ENCODE measurements around the gene HAUS6. TPM values are rescaled to one million over a fixed set of nuclear protein-coding genes. Genes with fewer than 3 reads are reported as not detected.
"Not testable (repeated sequence)": the region's sequence is repeated elsewhere in the genome, so short reads cannot be mapped to it uniquely, and the experiment has no call there.

The HAUS6 gene
- total and polyA plus RNA-seq, 3 donors from 2014 or later, result 21.9 to 35.7 (median 30.4) TPM

- Histone ChIP-seq H3K9me3 (no peaks in the 10 kb centered on the region), H3K36me3 (ENCODE audit: low read depth, missing control alignments) (no peaks in the 10 kb centered on the region), H3K27me3 (no peaks in the 10 kb centered on the region), H3K27ac (no peak overlapping the region), H3K4me1 (no peaks in the 10 kb centered on the region), H3K4me3 (no peak overlapping the region)
- TF ChIP-seq POLR2A (IDR thresholded peaks at IDR 0.05) (no peak), CTCF (IDR thresholded peaks at IDR 0.05) (no peak)
- DNase-seq, result no peak
- intact Hi-C loops (cut with DNase I; ENCODE audit: low total_unique reads), result no loop called here
- WGBS, 2 donors, result 93 to 95% methylated on average over 3 of the region's 3 CpGs
These were observed 12.1 kb upstream of the HAUS6 start for GRCh38 chr9:19114680-19115270.

DNA sequence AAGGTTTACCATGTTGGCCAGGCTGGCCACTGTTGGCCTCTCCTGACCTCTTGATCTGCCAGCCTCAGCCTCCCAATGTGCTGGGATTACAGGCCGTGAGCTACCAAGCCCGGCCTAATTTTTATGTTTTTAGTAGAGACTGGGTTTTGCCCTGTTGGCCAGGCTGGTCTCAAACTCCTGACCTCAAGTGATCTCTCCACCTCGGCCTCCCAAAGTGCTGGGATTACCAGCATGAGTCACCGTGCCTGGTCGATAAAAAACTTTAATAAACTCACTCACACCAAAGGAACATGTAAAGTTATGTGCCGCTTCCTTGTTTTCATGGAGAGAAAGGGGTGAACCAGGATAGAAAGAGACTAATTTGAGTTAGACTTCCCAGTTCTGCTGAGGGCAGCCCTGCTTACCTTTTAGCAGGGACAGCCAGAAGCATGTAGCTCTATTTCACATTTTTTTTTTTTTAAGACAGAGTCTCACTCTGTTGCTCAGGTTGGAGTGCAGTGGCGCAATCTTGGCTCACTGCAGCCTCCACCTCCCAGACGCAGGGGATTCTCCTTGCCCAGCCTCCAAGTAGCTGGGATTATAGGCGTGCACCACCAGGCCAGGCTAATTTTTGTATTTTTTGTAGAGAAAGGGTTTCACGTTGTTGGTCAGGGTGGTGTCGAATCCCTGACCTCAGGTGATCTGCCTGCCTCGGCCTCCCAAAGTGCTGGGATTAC, 11.4 kb upstream of the HAUS6 start:
- DNase-seq, result no peak
- intact Hi-C loops (cut with DNase I; ENCODE audit: low total_unique reads), result no loop called here
- Histone ChIP-seq H3K4me1 (no peaks in the 10 kb centered on the region), H3K4me3 (no peak overlapping the region), H3K27me3 (no peaks in the 10 kb centered on the region), H3K36me3 (ENCODE audit: low read depth, missing control alignments) (no peaks in the 10 kb centered on the region), H3K9me3 (no peaks in the 10 kb centered on the region), H3K27ac (no peak overlapping the region)
- WGBS, 2 donors, result 92 to 95% methylated on average over 12 of the region's 12 CpGs
- no peak for TF ChIP-seq CTCF (IDR thresholded peaks at IDR 0.05)
- no peak for TF ChIP-seq POLR2A (IDR thresholded peaks at IDR 0.05)

GRCh38 chr9:19113064-19113611, 10.4 kb upstream of the HAUS6 start:
- H3K27ac ChIP-seq; H3K4me3 ChIP-seq; H3K27me3 ChIP-seq; intact Hi-C loops (cut with DNase I; ENCODE audit: low total_unique reads); DNase-seq; H3K4me1 ChIP-seq; H3K9me3 ChIP-seq; H3K36me3 ChIP-seq (ENCODE audit: low read depth, missing control alignments): not testable (repeated sequence)
- 93 to 95% methylated on average over 7 of the region's 7 CpGs for WGBS, 2 donors

- H3K4me1 ChIP-seq, result peaks cover 5% of the 10 kb centered on the region
- no peaks in the 10 kb centered on the region for H3K36me3 ChIP-seq (ENCODE audit: low read depth, missing control alignments)
- TF ChIP-seq CTCF (IDR thresholded peaks at IDR 0.05), result no peak
- no peak for TF ChIP-seq POLR2A (IDR thresholded peaks at IDR 0.05)
- no peaks in the 10 kb centered on the region for H3K27me3 ChIP-seq
- intact Hi-C loops (cut with DNase I; ENCODE audit: low total_unique reads), result no loop called here
- no peak for DNase-seq
- no peaks in the 10 kb centered on the region for H3K9me3 ChIP-seq
- H3K27ac ChIP-seq, result no peak overlapping the region
- no peak overlapping the region for H3K4me3 ChIP-seq
These were observed 5.3 kb upstream of the HAUS6 start for GRCh38 chr9:19108038-19108437.

GRCh38 chr9:19104515-19105282, 2.0 kb upstream of the HAUS6 start:
- H3K36me3 ChIP-seq (ENCODE audit: low read depth, missing control alignments), result no peaks in the 10 kb centered on the region
- intact Hi-C loops (cut with DNase I; ENCODE audit: low total_unique reads), result no loop called here
- H3K27me3 ChIP-seq, result no peaks in the 10 kb centered on the region
- H3K27ac ChIP-seq, result peak overlapping the region in 1 of 2 donors; percentile 70
- H3K4me1 ChIP-seq, result peaks cover 9% of the 10 kb centered on the region
- 21 to 25% methylated on average over 14 of the region's 14 CpGs for WGBS, 2 donors
- TF ChIP-seq POLR2A (IDR thresholded peaks at IDR 0.05), result no peak
- no peak for TF ChIP-seq CTCF (IDR thresholded peaks at IDR 0.05)
- peak; percentile 39 for DNase-seq
- no peaks in the 10 kb centered on the region for H3K9me3 ChIP-seq
- H3K4me3 ChIP-seq, result no peak overlapping the region

All from testis (tissue), 3 donors.